Bronchial epithelial cell (primary cell): ENCODE measurements around the gene CTDP1. TPM values are rescaled to one million over a fixed set of nuclear protein-coding genes. Genes with fewer than 3 reads are reported as not detected.
"Not testable (repeated sequence)": the region's sequence is repeated elsewhere in the genome, so short reads cannot be mapped to it uniquely, and the experiment has no call there.

ENCODE experiments used
- DNase-seq: peaks from one replicate; pipeline ENCODE4 v3.0.0-alpha.2; 2010; ENCODE audit warnings: low read depth
- FAIRE-seq: peaks from 2 replicates; lab custom pipeline; 2011; peaks lifted over from hg19 to GRCh38; lab: Jason Lieb, UNC
- H3K27me3 ChIP-seq: 2 replicates; pipeline ENCODE4 v1.5.1; 2011; ENCODE audit warnings: low read length; ENCODE audit not compliant: control insufficient read depth, insufficient read depth
- H3K36me3 ChIP-seq: 2 replicates; pipeline ENCODE4 v1.5.1; 2011; ENCODE audit warnings: low read length; ENCODE audit not compliant: control insufficient read depth, insufficient read depth
- H3K4me3 ChIP-seq: 2 replicates; pipeline ENCODE4 v1.5.1; 2011; ENCODE audit warnings: mild to moderate bottlenecking, low read depth, low read length, control low read depth
- total RNA-seq: library from RNA; depleted of rRNA; stranded (reverse); fragments of >200 nt; gene quantifications from 2 replicates; pipeline ENCODE4 v1.2.1, GENCODE V29; 2014
- TF ChIP-seq, protein P1 (sequence below): IDR thresholded peaks from 2 replicates; pipeline ENCODE4 v1.5.1; 2011; ENCODE audit warnings: mild to moderate bottlenecking, moderate library complexity, low read length, control low read depth, inconsistent platforms; ENCODE audit not compliant: insufficient read depth, severe bottlenecking

Gene CTDP1
- total RNA-seq, 1 donor from 2014 or later, result 27.1 TPM

DNA sequence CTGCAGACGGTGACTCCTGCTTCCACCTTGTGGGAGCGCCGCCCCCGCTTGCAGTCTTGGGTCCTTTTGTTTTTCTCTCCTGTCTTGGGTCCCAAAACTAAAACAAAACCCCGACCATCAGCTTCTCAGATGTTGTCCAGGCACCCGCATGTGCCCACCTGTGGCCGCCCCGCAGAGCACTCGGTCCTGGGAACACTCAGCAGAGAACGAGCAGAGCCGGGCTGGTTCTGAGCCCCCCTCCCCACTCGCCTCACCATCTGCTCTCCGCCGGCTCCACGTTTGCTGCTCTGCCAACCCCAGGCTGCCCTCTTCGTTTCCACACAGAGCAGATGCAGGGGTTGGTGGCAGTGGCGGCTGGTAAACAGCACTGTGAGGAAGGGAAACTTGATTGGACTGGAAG lies 38.5 kb downstream of the CTDP1 start:
- Histone ChIP-seq H3K4me3 (no peak overlapping the region), H3K27me3 (no peaks in the 10 kb centered on the region), H3K36me3 (peaks cover 24% of the 10 kb centered on the region)
- no peak for FAIRE-seq
- TF ChIP-seq, protein P1, sequence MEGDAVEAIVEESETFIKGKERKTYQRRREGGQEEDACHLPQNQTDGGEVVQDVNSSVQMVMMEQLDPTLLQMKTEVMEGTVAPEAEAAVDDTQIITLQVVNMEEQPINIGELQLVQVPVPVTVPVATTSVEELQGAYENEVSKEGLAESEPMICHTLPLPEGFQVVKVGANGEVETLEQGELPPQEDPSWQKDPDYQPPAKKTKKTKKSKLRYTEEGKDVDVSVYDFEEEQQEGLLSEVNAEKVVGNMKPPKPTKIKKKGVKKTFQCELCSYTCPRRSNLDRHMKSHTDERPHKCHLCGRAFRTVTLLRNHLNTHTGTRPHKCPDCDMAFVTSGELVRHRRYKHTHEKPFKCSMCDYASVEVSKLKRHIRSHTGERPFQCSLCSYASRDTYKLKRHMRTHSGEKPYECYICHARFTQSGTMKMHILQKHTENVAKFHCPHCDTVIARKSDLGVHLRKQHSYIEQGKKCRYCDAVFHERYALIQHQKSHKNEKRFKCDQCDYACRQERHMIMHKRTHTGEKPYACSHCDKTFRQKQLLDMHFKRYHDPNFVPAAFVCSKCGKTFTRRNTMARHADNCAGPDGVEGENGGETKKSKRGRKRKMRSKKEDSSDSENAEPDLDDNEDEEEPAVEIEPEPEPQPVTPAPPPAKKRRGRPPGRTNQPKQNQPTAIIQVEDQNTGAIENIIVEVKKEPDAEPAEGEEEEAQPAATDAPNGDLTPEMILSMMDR, result no peak
- DNase-seq, result no peak

DNA sequence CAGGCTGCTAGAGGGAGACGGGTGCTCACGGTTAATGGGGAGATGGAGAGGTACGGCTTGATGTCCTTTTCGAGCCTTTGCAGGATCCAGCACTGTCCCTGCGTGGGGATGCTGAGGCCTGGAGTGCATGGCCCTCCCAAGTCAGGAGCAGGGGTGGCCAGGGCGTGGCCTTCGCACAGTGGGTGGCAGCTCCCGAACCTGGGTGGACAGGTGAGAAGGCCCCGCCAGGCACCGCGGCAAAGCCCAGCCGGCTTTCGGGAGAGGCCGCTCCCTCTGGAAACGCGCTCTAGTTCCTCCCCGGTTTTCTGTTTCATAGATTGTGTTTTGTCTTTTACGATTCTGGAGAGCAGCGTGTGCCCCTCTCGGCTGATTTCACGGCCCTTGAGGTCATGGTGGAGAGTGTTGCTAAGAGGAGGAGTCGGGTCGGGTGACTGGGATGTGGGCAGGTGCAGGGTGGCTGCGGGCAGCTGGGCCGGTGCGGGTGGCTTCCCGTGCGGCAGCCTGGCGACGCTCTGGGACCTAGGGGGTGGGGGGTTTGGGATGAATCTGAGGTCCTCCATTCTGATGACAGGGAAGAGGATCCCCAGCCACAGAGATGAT lies 39.4 kb downstream of the CTDP1 start:
- FAIRE-seq, result no peak
- TF ChIP-seq, protein P1, result no peak
- no peak overlapping the region for H3K4me3 ChIP-seq
- no peaks in the 10 kb centered on the region for H3K27me3 ChIP-seq
- H3K36me3 ChIP-seq, result peaks cover 25% of the 10 kb centered on the region
- no peak for DNase-seq

DNA sequence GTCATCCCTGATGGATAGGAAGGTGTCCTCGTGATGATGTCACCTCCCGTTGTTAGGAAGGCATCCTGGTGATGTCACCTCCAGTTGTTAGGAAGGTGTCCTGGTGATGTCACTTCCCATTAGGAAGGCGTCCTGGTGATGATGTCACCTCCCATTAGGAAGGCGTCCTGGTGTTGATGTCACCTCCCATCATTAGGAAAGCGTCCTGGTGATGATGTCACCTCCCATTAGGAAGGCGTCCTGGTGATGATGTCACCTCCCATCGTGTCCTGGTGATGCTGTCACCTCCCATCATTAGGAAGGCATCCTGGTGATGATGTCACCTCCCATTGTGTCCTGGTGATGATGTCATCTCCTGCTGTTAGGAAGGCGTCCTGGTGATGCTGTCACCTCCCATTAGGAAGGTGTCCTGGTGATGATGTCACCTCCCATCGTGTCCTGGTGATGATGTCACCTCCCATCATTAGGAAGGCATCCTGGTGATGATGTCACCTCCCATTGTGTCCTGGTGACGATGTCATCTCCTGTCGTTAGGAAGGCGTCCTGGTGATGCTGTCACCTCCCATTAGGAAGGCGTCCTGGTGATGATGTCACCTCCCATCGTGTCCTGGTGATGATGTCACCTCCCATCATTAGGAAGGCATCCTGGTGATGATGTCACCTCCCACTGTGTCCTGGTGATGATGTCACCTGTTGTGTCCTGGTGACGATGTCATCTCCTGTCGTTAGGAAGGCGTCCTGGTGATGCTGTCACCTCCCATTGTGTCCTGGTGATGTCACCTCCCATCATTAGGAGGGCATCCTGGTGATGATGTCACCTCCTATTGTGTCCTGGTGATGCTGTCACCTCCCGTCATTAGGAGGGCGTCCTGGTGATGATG lies 40.1 kb downstream of the CTDP1 start:
- not testable (repeated sequence) for H3K4me3 ChIP-seq, DNase-seq, H3K27me3 ChIP-seq
- H3K36me3 ChIP-seq, result peaks cover 25% of the 10 kb centered on the region
- peak; percentile 98 for FAIRE-seq

DNA sequence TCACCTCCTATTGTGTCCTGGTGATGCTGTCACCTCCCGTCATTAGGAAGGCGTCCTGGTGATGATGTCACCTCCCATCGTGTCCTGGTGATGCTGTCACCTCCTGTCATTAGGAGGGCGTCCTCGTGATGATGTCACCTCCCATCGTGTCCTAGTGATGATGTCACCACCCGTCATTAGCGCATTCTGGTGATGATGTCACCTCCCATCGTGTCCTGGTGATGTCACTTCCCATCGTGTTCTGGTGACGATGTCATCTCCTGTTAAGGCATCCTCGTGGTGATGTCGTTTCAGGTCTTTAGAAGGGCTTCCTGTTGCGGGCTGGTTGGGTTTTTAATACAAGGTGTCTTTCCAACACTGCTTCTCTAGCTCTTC lies 40.7 kb downstream of the CTDP1 start:
- no peak overlapping the region for H3K4me3 ChIP-seq
- H3K27me3 ChIP-seq, result no peaks in the 10 kb centered on the region
- FAIRE-seq (no peak), DNase-seq (no peak)
- peaks cover 21% of the 10 kb centered on the region for H3K36me3 ChIP-seq
- TF ChIP-seq, protein P1, result no peak

DNA sequence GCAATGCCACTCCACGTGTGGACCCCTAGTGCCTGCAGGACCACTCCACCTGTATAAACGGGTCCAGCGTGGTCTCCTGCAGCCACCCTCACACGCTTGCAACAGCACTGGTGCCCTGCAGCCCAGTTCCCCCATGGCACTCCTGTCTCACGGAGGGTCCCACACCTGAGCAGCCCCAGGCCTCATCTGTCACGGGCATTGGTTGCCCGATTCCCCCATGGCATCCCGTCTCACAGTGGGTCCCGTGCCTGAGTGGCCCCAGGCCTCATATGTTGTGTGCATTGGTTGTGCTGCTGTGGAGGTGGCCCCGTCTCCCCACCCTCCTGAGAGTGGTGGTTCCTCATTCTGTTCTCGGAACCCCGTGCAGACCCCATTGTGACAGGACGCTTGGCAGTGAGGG lies 43.4 kb downstream of the CTDP1 start:
- H3K36me3 ChIP-seq, result peaks cover 15% of the 10 kb centered on the region
- no peaks in the 10 kb centered on the region for H3K27me3 ChIP-seq
- DNase-seq (no peak), FAIRE-seq (no peak)
- TF ChIP-seq, protein P1, result no peak
- no peak overlapping the region for H3K4me3 ChIP-seq

DNA sequence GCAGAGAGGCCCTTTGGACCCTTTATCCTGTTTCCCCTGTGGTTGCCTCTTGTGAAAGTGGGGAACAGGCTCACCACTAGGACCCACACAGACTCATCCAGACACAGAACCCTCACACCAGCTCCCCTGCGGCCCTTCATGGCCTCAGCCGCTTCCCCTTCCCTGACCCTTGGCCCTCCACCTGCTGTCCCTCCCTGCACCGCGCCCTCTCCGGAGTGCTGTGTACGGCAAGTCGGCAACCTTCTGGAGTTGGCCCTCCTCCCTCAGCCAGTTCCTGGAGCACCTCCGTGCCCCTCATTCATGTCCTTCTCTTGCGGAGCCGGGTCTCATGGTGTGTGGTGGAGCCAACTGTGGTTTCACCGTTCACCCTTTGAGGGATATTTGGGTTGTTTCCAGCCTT lies 44.0 kb downstream of the CTDP1 start:
- FAIRE-seq, result no peak
- Histone ChIP-seq H3K4me3 (no peak overlapping the region), H3K27me3 (no peaks in the 10 kb centered on the region), H3K36me3 (peaks cover 12% of the 10 kb centered on the region)
- DNase-seq, result no peak
- TF ChIP-seq, protein P1, result no peak
